ENCODE results near the gene PTPRA.

DNA sequence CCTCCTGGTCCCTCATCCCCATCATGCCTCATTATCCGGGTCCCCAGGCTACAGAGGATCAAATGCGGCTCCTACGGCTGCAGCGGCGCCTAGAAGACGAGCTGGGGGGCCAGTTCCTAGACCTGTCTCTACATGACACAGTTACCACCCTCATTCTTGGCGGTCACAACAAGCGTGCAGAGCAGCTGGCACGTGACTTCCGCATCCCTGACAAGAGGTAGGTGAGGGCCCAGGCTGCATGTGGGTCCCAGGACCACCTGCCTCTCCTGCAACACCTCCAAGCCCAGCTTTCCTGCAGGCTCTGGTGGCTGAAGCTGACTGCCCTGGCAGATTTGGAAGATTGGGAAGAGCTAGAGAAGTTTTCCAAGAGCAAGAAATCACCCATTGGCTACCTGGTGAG lies 8.2 kb upstream of the PTPRA start:
- TF ChIP-seq TAF1 (IDR thresholded peaks at IDR 0.05; ENCODE audit: borderline replicate concordance, low read depth, low read length) (no peak), POLR2A (IDR thresholded peaks at IDR 0.05; ENCODE audit: low read depth, low read length) (no peak), POLR2AphosphoS5 (IDR thresholded peaks at IDR 0.05; ENCODE audit: low read depth, low read length) (no peak)

Data from GM12892 (cell line).